ENCODE measurements around the gene ZBTB24.

Gene ZBTB24

DNA sequence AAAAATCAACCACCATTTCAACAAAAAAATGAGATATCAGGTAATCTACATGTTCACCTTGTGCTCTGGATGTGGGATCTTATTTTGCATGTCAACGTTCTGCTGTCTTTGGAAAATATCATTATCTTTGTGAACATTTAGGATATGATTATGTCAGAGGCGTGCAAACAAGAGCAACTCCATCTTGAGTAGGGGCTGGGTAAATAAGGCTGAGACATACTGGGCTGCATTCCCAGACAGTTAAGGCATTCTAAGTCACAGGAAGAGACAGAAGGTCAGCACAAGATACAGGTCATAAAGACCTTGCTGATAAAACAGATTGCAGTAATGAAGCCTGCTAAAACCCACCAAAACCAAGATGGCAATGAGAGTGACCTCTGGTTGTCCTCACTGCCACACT lies 28.8 kb upstream of the ZBTB24 start:
- no peak overlapping the region for H3K4me3 ChIP-seq (replicated peaks in 1 of 2; ENCODE audit: low read depth in 2 of 2, low read length in 2 of 2)
- TF ChIP-seq, protein P1, sequence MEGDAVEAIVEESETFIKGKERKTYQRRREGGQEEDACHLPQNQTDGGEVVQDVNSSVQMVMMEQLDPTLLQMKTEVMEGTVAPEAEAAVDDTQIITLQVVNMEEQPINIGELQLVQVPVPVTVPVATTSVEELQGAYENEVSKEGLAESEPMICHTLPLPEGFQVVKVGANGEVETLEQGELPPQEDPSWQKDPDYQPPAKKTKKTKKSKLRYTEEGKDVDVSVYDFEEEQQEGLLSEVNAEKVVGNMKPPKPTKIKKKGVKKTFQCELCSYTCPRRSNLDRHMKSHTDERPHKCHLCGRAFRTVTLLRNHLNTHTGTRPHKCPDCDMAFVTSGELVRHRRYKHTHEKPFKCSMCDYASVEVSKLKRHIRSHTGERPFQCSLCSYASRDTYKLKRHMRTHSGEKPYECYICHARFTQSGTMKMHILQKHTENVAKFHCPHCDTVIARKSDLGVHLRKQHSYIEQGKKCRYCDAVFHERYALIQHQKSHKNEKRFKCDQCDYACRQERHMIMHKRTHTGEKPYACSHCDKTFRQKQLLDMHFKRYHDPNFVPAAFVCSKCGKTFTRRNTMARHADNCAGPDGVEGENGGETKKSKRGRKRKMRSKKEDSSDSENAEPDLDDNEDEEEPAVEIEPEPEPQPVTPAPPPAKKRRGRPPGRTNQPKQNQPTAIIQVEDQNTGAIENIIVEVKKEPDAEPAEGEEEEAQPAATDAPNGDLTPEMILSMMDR (IDR thresholded peaks at IDR 0.05; ENCODE audit: low read depth, low read length) = no peak
- peak in 1 of 2 donors; percentile 22 for DNase-seq (ENCODE audit: low read depth in 2 of 2)

DNA sequence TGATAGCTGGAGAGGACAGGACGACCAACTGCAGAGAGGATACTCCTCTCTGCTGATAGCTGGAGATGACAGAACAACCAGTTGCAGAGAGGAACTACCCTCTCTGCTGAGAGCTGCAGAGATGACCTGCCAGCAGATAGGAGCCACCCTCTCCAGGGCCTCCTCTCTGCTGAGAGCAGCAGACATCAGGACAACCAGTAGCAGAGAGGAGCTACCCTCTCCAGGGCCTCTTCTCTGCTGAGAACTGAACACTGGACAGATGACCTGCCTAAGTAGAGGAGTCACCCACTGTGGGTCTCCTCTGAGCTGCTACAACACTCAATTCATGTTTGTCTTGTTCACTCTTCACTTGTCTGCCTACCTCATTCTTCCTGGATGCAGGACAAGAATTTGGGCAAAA lies 27.3 kb upstream of the ZBTB24 start:
- no peak for DNase-seq (ENCODE audit: low read depth in 2 of 2)
- TF ChIP-seq, protein P1 (IDR thresholded peaks at IDR 0.05; ENCODE audit: low read depth, low read length) = no peak
- no peak overlapping the region for H3K4me3 ChIP-seq (replicated peaks in 1 of 2; ENCODE audit: low read depth in 2 of 2, low read length in 2 of 2)

DNA sequence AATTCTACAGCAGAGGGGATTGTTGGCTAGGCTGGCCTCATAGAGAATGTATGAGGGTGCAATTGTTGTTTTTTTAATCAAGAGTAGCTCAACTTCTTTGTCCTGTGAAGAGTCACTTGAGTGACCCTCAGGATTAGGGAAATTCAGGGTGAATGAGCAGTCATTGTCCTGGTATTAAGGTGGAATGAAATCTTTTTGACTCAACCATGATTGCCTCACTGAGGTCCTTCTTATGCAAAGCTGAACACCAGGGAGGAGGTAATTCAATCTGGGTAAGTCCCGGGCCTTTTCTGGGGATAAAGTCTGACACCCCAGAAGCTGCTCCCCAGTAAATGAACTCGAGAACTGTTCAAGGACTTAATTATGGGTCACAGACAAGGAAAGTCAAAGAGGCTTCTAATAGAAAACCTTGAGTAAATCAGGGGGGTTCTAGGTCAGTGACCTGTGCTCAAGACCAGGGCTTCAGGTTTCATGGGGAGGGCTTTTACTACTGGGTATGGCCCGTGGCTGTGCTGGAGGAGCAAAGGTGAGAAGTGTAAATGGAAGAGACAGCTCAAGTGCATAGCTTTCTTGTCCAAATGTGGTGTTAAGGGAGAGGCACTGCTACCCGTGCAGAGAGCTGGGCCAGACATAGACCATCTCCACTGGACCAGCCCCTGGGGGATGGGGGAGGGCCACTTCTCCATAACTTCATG lies 25.3 kb upstream of the ZBTB24 start:
- DNase-seq (ENCODE audit: low read depth in 2 of 2) = peak in 1 of 2 donors; percentile 42
- TF ChIP-seq, protein P1 (IDR thresholded peaks at IDR 0.05; ENCODE audit: low read depth, low read length) = no peak

DNA sequence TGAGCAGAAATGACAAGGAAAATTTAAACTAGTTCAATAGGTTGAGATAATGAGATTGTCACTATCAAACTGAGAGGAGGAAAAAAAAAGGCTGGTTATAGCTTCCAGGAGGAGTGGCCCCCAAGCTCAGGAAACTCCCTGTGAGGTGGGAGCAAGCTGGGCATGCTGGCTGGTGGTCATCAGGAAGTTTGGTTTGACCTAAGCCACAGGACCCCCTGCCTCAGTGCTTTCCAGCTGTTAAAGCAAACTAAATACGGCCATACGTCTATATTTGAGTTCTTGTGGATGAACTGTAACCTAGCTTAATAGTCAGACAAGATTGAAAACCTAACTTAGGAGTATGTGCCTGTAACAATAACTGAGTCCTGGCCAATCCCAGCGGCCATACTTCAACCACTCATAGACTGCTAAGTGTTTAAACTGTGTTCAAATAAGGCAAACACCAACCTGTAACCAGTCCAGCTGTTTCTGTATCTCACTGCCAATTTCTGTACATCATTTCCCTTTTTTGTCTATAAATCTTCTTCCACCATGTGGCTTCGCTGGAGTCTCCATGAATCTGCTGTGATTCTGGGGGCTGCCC lies 24.6 kb upstream of the ZBTB24 start:
- TF ChIP-seq, protein P1 (IDR thresholded peaks at IDR 0.05; ENCODE audit: low read depth, low read length) = no peak
- H3K4me3 ChIP-seq (replicated peaks in 1 of 2; ENCODE audit: low read depth in 2 of 2, low read length in 2 of 2) = no peak overlapping the region
- DNase-seq (ENCODE audit: low read depth in 2 of 2) = no peak

More for the DNA sequence above, 25.3 kb upstream of the ZBTB24 start:
- no peak overlapping the region for H3K4me3 ChIP-seq (replicated peaks in 1 of 2; ENCODE audit: low read depth in 2 of 2, low read length in 2 of 2)

DNA sequence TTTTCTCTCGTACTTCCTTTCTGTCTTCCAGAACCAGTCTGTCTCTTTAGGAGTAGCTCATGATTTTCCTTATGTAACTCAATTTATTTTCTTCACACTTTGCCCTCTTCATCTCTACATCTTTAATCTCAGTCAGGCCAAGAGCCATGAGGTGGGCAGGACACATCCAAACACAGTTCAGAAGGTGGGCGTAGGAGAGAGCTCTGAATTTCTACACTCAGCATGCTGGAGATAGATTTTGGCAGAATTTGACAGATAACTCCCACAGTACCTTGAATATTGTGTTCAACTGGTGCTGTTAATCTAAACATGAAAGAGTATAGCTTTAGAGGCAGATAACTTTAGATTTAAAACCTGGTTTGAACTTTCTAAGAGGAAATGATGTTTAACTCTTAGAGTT lies 23.8 kb upstream of the ZBTB24 start:
- TF ChIP-seq, protein P1 (IDR thresholded peaks at IDR 0.05; ENCODE audit: low read depth, low read length) = no peak
- no peak for DNase-seq (ENCODE audit: low read depth in 2 of 2)
- H3K4me3 ChIP-seq (replicated peaks in 1 of 2; ENCODE audit: low read depth in 2 of 2, low read length in 2 of 2) = no peak overlapping the region

DNA sequence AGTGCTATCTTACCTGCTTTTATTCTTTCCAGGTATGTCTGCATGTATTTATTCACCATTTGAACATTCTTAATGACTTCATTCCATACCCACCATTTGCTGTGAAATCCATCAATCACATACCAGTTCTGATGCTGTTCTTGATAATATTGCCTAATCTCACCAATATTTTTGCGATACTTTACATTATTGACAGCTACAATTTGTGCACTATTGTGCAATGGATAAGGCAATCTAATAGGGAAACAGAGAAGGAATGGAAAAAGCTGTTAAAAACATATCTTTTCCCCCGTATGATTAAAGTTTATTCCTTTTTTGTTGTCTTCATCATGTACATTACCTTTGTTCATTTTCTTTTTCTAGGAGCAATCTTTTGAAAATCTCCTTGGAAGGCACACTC lies 23.3 kb upstream of the ZBTB24 start:
- DNase-seq (ENCODE audit: low read depth in 2 of 2) = no peak
- no peak overlapping the region for H3K4me3 ChIP-seq (replicated peaks in 1 of 2; ENCODE audit: low read depth in 2 of 2, low read length in 2 of 2)
- TF ChIP-seq, protein P1 (IDR thresholded peaks at IDR 0.05; ENCODE audit: low read depth, low read length) = no peak
